ENCODE data around the gene SMCHD1.

GRCh38 chr18:2848247-2849246, 193.0 kb downstream of the SMCHD1 start:
- TF ChIP-seq CTCF (IDR thresholded peaks at IDR 0.05) (no peak), POLR2A (IDR thresholded peaks at IDR 0.05) (no peak)

Data from prostate gland (tissue), 2 donors.